Endothelial cell of umbilical vein (primary cell): ENCODE measurements around the gene CCDC85B. TPM values are rescaled to one million over a fixed set of nuclear protein-coding genes. Genes with fewer than 3 reads are reported as not detected.

ENCODE experiments used
- BruUV-seq: library from RNA; stranded (reverse); fragments of 400-500 nt; replicated peaks from 2 replicates; lab custom pipeline; 2021; lab: Mats Ljungman, UMichigan
- CTCF ChIA-PET: fragments of 300-600, 350-600 bp; sonication (Branson Sonifier 250); formaldehyde crosslinking; loops from one replicate; lab custom pipeline; 2021; ENCODE audit warnings: antibody characterized with exemption, inconsistent platforms; lab: Charles Lee
- POLR2A ChIA-PET: fragments of 300-600, 350-600 bp; sonication (Branson Sonifier 250); formaldehyde crosslinking; loops from one replicate; lab custom pipeline; 2021; ENCODE audit warnings: antibody characterized with exemption, inconsistent platforms; lab: Charles Lee
- DNase-seq: peaks from one replicate; pipeline ENCODE4 v3.0.0-alpha.2; 2011; ENCODE audit warnings: low read depth, low spot score
- FAIRE-seq: peaks from 2 replicates; lab custom pipeline; 2011; peaks lifted over from hg19 to GRCh38; lab: Jason Lieb, UNC
- H2AFZ ChIP-seq: 2 replicates; pipeline ENCODE4 v1.6.0; 2012; ENCODE audit warnings: low read depth, low read length, control low read depth, inconsistent platforms
- H3K27ac ChIP-seq: 2 replicates; pipeline ENCODE4 v1.5.1; 2011; ENCODE audit warnings: low read depth, mild to moderate bottlenecking, control low read depth, low read length, moderate library complexity; ENCODE audit not compliant: insufficient read depth
- H3K27me3 ChIP-seq, 2 experiments: 2 replicates each; pipeline versions ENCODE4 v1.6.0 to v1.6.1; 2011; ENCODE audit warnings: low read length in 2 of 2, mixed read lengths in 1 of 2; ENCODE audit not compliant: control insufficient read depth in 2 of 2, insufficient read depth in 2 of 2
- H3K36me3 ChIP-seq, 2 experiments: 2 replicates in 1 of 2; 3 replicates in 1 of 2; pipeline ENCODE4 v1.5.1; 2011; ENCODE audit warnings: low read length in 2 of 2, mild to moderate bottlenecking in 1 of 2, moderate library complexity in 1 of 2; ENCODE audit not compliant: control insufficient read depth in 2 of 2, insufficient read depth in 2 of 2; ENCODE audit errors: extremely low read depth in 1 of 2
- H3K4me1 ChIP-seq: 3 replicates; pipeline ENCODE4 v1.5.1; 2011; ENCODE audit warnings: mild to moderate bottlenecking, low read length; ENCODE audit not compliant: control insufficient read depth, insufficient read depth; ENCODE audit errors: extremely low read depth
- H3K4me2 ChIP-seq: 2 replicates; pipeline ENCODE4 v1.6.1; 2011; ENCODE audit warnings: low read length, control low read depth, mixed read lengths; ENCODE audit not compliant: insufficient read depth
- H3K4me3 ChIP-seq, 3 experiments: fragments of 200-600 bp in 1 of 3; sonication (generic), shearing (Covaris generic) in 1 of 3; replicated peaks in 1 of 3; 2 replicates each; pipeline ENCODE4 v1.5.1; 2011 to 2016; ENCODE audit warnings: control low read depth in 3 of 3, low read length in 3 of 3, mild to moderate bottlenecking in 2 of 3, inconsistent platforms in 1 of 3, low read depth in 1 of 3, moderate library complexity in 1 of 3; ENCODE audit not compliant: insufficient read depth in 1 of 3
- H3K79me2 ChIP-seq: 2 replicates; pipeline ENCODE4 v1.6.0; 2012; ENCODE audit warnings: low read length, inconsistent platforms; ENCODE audit not compliant: control insufficient read depth, insufficient read depth
- H3K9ac ChIP-seq: replicated peaks from 2 replicates; pipeline ENCODE3; 2011; ENCODE audit warnings: low read length, control low read depth; ENCODE audit not compliant: insufficient read depth; ENCODE audit errors: extremely low read depth
- H3K9me1 ChIP-seq: replicated peaks from 3 replicates; pipeline ENCODE4 v1.6.0; 2011; ENCODE audit warnings: mild to moderate bottlenecking, low read length; ENCODE audit not compliant: control insufficient read depth, insufficient read depth; ENCODE audit errors: extremely low read depth
- H3K9me3 ChIP-seq: replicated peaks from 2 replicates; pipeline ENCODE4 v1.5.1; 2012; ENCODE audit warnings: low read length, inconsistent platforms; ENCODE audit not compliant: control insufficient read depth, insufficient read depth
- H4K20me1 ChIP-seq: replicated peaks from 2 replicates; pipeline ENCODE3; 2011; ENCODE audit warnings: mild to moderate bottlenecking, low read length; ENCODE audit not compliant: control insufficient read depth, insufficient read depth; ENCODE audit errors: extremely low read depth
- EZH2 ChIP-seq: IDR thresholded peaks from 2 replicates; pipeline ENCODE4 v1.6.1; 2012; ENCODE audit warnings: borderline replicate concordance, low read depth, mild to moderate bottlenecking, moderate library complexity, low read length, inconsistent platforms; ENCODE audit not compliant: severe bottlenecking
- FOS ChIP-seq: IDR thresholded peaks from 2 replicates; pipeline ENCODE4 v1.6.1; 2011; ENCODE audit warnings: mild to moderate bottlenecking, low read length, moderate library complexity, borderline replicate concordance; ENCODE audit not compliant: insufficient read depth
- GATA2 ChIP-seq: IDR thresholded peaks from 2 replicates; pipeline ENCODE4 v1.7.0; 2011; ENCODE audit warnings: low read depth, mild to moderate bottlenecking, moderate library complexity, mixed read lengths, low read length; ENCODE audit not compliant: insufficient read length, insufficient read depth
- JUN ChIP-seq: IDR thresholded peaks from 2 replicates; pipeline ENCODE4 v1.6.1; 2011; ENCODE audit warnings: borderline replicate concordance, low read depth; ENCODE audit not compliant: insufficient read length, insufficient read depth
- MYC ChIP-seq: IDR thresholded peaks from one replicate; pipeline ENCODE4 v1.6.1; 2011; ENCODE audit warnings: mild to moderate bottlenecking, low read depth, low read length
- POLR2A ChIP-seq: IDR thresholded peaks from 2 replicates; pipeline ENCODE4 v1.6.1; 2012; ENCODE audit warnings: low read depth, mild to moderate bottlenecking, control low read depth, low read length
- POLR2AphosphoS5 ChIP-seq: IDR thresholded peaks from 2 replicates; pipeline ENCODE4 v1.6.1; 2012; ENCODE audit warnings: low read depth, mild to moderate bottlenecking, control low read depth, low read length, moderate library complexity; ENCODE audit not compliant: insufficient read depth
- dilution Hi-C: fragments of 300-500 bp; cut with MboI; formaldehyde crosslinking; loops from one replicate; pipeline ENCODE4 v1.15.0; 2019; ENCODE audit warnings: low sequenced_read_pairs; ENCODE audit not compliant: extremely low pct_ligation_motif_present
- intact Hi-C: fragments of 100-400 bp; cut with micrococcal nuclease; formaldehyde crosslinking; loops from one replicate; pipeline ENCODE4 v1.10.0; 2022
- polyA plus RNA-seq, 4 experiments: library from polyadenylated mRNA; depleted of rRNA in 3 of 4; stranded (reverse) in 3 of 4; unstranded in 1 of 4; fragments of >200 nt; gene quantifications; 2 replicates each; pipeline versions ENCODE4 v1.2.1 to v1.2.3, GENCODE V29; 2011 to 2012; ENCODE audit warnings: missing spikeins in 1 of 4
- total RNA-seq: library from RNA; stranded (reverse); gene quantifications from 2 replicates; pipeline ENCODE4 v1.2.3, GENCODE V29; 2021
- TF ChIP-seq, protein P1 (sequence below): IDR thresholded peaks from 2 replicates; pipeline ENCODE4 v1.6.1; 2011; ENCODE audit not compliant: insufficient read depth, insufficient read length
- TF ChIP-seq, protein P2 (sequence below), 2 donors: IDR thresholded peaks; 1 replicate in 1 of 2; 2 replicates in 1 of 2; pipeline ENCODE4 v1.5.1; 2011; ENCODE audit warnings: low read length in 2 of 2, mild to moderate bottlenecking in 2 of 2, moderate library complexity in 2 of 2, control low read depth in 1 of 2, inconsistent platforms in 1 of 2, low read depth in 1 of 2; ENCODE audit not compliant: insufficient read depth in 1 of 2; ENCODE audit errors: extremely low read depth in 1 of 2

The CCDC85B gene
- total and polyA plus RNA-seq, 2 donors (not counting 3 experiments of a cell fraction or from before 2014, with no cell fraction given): 105 to 107 TPM

DNA sequence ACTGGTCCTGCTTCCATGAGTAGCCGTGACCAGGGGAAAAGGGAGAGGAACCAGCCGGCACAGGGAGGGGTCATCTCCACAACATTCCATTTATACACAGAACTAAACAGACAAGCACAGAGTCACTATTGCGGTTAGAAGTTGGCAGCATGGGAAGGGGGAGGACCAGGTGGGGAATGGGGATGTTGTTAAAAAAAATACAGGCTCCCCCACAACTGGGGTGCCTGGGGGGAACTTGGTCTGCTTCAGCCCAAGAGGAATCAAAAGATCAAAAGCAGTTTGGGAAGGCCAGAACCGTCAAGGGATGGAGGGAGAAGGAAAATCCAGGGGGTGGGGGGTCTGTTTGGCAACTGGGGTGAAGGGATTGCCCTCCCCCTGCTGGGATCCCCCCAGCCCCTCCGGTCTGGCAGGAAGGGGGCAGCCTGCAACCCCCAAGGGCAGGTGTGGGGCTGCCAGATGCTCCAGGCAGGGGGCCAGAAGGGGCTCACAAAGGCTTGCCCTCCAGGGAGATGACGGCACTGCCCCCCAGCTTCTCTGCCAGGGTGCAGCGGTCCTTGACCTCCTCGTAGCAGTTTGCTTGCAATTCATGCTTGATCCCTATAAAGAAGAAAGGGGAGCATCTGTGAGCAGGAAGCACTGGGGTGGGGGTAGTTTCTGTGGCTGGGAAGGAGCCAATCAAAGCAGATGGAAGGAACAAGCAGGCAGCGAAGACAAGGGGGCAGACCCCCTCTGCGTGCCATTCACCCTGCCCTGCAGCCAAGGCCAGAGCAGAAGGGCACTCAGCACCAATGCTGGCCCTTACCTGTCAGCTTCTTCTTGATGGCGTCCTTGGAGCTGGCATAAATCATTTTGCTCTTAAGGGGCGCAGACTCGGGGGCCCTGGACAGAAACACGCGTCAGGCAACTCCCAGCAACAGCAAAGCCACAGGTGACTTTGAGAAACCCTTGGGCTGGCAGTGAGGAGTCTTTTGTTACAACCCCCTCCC, 35.3 kb upstream of the CCDC85B start:
- Histone ChIP-seq H3K4me1 (peaks cover 29% of the 10 kb centered on the region), H3K4me3 (no peak overlapping the region), H2AFZ (no peak overlapping the region), H3K9me1 (no peaks in the 10 kb centered on the region), H3K27ac (no peak overlapping the region), H3K36me3 (peaks cover 36 to 44% of the 10 kb centered on the region in 2 experiments), H3K9ac (no peak overlapping the region), H4K20me1 (peaks cover 9% of the 10 kb centered on the region), H3K27me3 (no peaks in the 10 kb centered on the region), H3K79me2 (peaks cover 49% of the 10 kb centered on the region), H3K4me2 (peak overlapping the region; percentile 90), H3K9me3 (no peaks in the 10 kb centered on the region)
- dilution Hi-C loops: no loop called here
- DNase-seq (no peak), FAIRE-seq (no peak)
- intact Hi-C loops: no loop called here
- TF ChIP-seq GATA2 (no peak), MYC (no peak), POLR2A (no peak), JUN (no peak), FOS (no peak), POLR2AphosphoS5 (no peak), EZH2 (no peak)
- TF ChIP-seq, protein P1, sequence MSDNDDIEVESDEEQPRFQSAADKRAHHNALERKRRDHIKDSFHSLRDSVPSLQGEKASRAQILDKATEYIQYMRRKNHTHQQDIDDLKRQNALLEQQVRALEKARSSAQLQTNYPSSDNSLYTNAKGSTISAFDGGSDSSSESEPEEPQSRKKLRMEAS: no peak
- TF ChIP-seq, protein P2, sequence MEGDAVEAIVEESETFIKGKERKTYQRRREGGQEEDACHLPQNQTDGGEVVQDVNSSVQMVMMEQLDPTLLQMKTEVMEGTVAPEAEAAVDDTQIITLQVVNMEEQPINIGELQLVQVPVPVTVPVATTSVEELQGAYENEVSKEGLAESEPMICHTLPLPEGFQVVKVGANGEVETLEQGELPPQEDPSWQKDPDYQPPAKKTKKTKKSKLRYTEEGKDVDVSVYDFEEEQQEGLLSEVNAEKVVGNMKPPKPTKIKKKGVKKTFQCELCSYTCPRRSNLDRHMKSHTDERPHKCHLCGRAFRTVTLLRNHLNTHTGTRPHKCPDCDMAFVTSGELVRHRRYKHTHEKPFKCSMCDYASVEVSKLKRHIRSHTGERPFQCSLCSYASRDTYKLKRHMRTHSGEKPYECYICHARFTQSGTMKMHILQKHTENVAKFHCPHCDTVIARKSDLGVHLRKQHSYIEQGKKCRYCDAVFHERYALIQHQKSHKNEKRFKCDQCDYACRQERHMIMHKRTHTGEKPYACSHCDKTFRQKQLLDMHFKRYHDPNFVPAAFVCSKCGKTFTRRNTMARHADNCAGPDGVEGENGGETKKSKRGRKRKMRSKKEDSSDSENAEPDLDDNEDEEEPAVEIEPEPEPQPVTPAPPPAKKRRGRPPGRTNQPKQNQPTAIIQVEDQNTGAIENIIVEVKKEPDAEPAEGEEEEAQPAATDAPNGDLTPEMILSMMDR (IDR thresholded peaks at IDR 0.05; ENCODE audit: extremely low read depth in 1 of 2, insufficient read depth in 1 of 2, low read depth in 1 of 2, low read length in 2 of 2): no peak
- BruUV-seq: TSS peak; percentile 45
- ChIA-PET POLR2A (no interaction called here), CTCF (no interaction called here)
